ENCODE data around the gene MANF. TPM values are rescaled to one million over a fixed set of nuclear protein-coding genes. Genes with fewer than 3 reads are reported as not detected.

The MANF gene
- total and polyA plus RNA-seq, 2 of the 13 experiments (the other 11 are each of a cell fraction or from before 2014, with no cell fraction given) = 55.4 to 269 TPM

DNA sequence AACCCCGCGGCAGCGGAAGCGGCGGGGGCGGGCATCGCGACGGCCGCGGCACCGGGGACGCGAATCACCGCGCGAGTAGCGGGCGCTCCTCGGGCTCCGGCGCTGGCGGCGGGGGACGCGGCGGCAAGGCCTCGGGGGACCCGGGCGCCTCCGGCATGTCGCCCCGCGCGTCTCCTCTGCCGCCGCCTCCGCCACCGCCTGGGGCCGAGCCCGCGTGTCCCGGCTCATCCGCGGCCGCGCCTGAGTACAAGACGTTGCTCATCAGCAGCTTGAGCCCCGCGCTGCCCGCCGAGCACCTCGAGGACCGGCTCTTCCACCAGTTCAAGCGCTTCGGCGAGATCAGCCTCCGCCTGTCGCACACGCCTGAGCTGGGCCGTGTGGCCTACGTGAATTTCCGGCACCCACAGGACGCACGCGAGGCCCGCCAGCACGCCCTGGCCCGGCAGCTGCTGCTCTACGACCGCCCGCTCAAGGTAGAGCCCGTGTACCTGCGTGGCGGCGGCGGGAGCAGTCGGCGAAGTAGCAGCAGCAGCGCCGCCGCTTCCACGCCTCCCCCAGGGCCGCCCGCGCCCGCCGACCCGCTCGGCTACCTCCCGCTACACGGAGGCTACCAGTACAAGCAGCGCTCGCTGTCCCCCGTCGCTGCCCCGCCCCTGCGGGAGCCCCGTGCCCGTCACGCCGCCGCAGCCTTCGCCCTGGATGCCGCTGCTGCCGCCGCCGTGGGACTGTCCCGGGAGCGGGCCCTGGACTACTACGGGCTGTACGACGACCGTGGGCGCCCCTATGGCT is 6.7 kb downstream of the MANF start (continued):
- TF ChIP-seq RBFOX2 (IDR thresholded peaks at IDR 0.05; ENCODE audit: low read depth, low read length) = peak; percentile 8; the same call in 1 of the 2 replicates
- no peak for TF ChIP-seq HIC2 (CRISPR knock-in tag; IDR thresholded peaks at IDR 0.05; ENCODE audit: low read depth)
- TF ChIP-seq RFX1 (IDR thresholded peaks at IDR 0.05) = no peak
- TF ChIP-seq ZBTB4 (CRISPR knock-in tag; IDR thresholded peaks at IDR 0.05; ENCODE audit: borderline replicate concordance) = 0 out of 2 replicates have a peak, but pooled peaks have one; percentile 9
- TF ChIP-seq ZNF616 (CRISPR knock-in tag; IDR thresholded peaks at IDR 0.05; ENCODE audit: low read depth) = no peak
- 0 out of 2 replicates have a peak, but pooled peaks have one; percentile 6 for TF ChIP-seq ZNF747 (CRISPR knock-in tag; IDR thresholded peaks at IDR 0.05; ENCODE audit: borderline replicate concordance)
- no peak for TF ChIP-seq ZNF678 (CRISPR knock-in tag; IDR thresholded peaks at IDR 0.05)
- TF ChIP-seq MAX (IDR thresholded peaks at IDR 0.05) = peak; percentile 25; the same call in 1 of the 2 replicates
- TF ChIP-seq NRL (CRISPR knock-in tag; IDR thresholded peaks at IDR 0.05; ENCODE audit: borderline replicate concordance) = 0 out of 2 replicates have a peak, but pooled peaks have one; percentile 18
- TF ChIP-seq ZNF468 (CRISPR knock-in tag; IDR thresholded peaks at IDR 0.05) = peak; percentile 87
- TF ChIP-seq ZNF414 (CRISPR knock-in tag; IDR thresholded peaks at IDR 0.05) = no peak
- TF ChIP-seq ZNF790 (CRISPR knock-in tag; IDR thresholded peaks at IDR 0.05; ENCODE audit: borderline replicate concordance) = 0 out of 2 replicates have a peak, but pooled peaks have one; percentile 33
- TF ChIP-seq ZKSCAN8 (CRISPR knock-in tag; IDR thresholded peaks at IDR 0.05; ENCODE audit: borderline replicate concordance) = no peak
- no peak; the same call in 1 of the 2 replicates for TF ChIP-seq ZFX (CRISPR knock-in tag; IDR thresholded peaks at IDR 0.05; ENCODE audit: low read depth)
- no peak for TF ChIP-seq GZF1 (CRISPR knock-in tag; IDR thresholded peaks at IDR 0.05)
- TF ChIP-seq, protein P1, sequence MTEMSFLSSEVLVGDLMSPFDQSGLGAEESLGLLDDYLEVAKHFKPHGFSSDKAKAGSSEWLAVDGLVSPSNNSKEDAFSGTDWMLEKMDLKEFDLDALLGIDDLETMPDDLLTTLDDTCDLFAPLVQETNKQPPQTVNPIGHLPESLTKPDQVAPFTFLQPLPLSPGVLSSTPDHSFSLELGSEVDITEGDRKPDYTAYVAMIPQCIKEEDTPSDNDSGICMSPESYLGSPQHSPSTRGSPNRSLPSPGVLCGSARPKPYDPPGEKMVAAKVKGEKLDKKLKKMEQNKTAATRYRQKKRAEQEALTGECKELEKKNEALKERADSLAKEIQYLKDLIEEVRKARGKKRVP (CRISPR knock-in tag; IDR thresholded peaks at IDR 0.05) = no peak
- TF ChIP-seq MTERF4 (CRISPR knock-in tag; IDR thresholded peaks at IDR 0.05) = no peak
- TF ChIP-seq IKZF4 (CRISPR knock-in tag; IDR thresholded peaks at IDR 0.05; ENCODE audit: borderline replicate concordance, low read depth, not compliant biosample characterization) = no peak
- TF ChIP-seq ZNF589 (CRISPR knock-in tag; conservative IDR thresholded peaks at IDR 0.05) = peak; percentile 65; the same call in 1 of the 2 replicates
- TF ChIP-seq ZNF703 (CRISPR knock-in tag; IDR thresholded peaks at IDR 0.05; ENCODE audit: borderline replicate concordance) = no peak

All from HepG2 (cell line).